ENCODE results near the gene BAX.
A peak's percentile ranks its signal among the peaks of the same experiment; 100 is the strongest.

The BAX gene

GRCh38 chr19:48961051-48961649 lies 6.5 kb downstream of the BAX start:
- Histone ChIP-seq H2AK5ac (ENCODE audit: low read length) (no peak overlapping the region), H3K79me2 (ENCODE audit: control insufficient read depth, insufficient read depth, low read length) (peaks cover 12% of the 10 kb centered on the region), H3K4ac (ENCODE audit: low read depth, low read length) (no peak overlapping the region), H3K23ac (ENCODE audit: low read length) (no peak overlapping the region), H2BK120ac (ENCODE audit: low read depth, low read length) (no peak overlapping the region), H3K79me1 (ENCODE audit: low read length) (peaks cover 8% of the 10 kb centered on the region), H3K27me3 (ENCODE audit: insufficient read depth, low read length, poor library complexity) (no peaks in the 10 kb centered on the region), H3K4me2 (ENCODE audit: low read length) (no peak overlapping the region), H3K27ac (ENCODE audit: low read depth, low read length) (no peak overlapping the region), H2BK15ac (replicated peaks; ENCODE audit: low read depth) (no peak overlapping the region), H4K5ac (ENCODE audit: low read length) (no peak overlapping the region), H3K9ac (ENCODE audit: low read length) (no peak overlapping the region), H2BK5ac (ENCODE audit: low read length) (no peak overlapping the region), H3K18ac (ENCODE audit: low read length) (no peak overlapping the region), H3K56ac (ENCODE audit: low read length) (no peak overlapping the region), H3K4me1 (ENCODE audit: control insufficient read depth, low read depth, low read length) (peaks cover 16% of the 10 kb centered on the region), H3K4me3 (ENCODE audit: low read length) (no peak overlapping the region), H4K8ac (ENCODE audit: low read depth, low read length) (no peak overlapping the region), H3K36me3 (ENCODE audit: control insufficient read depth, insufficient read depth, low read length) (peaks cover 4% of the 10 kb centered on the region)
- no peak for DNase-seq
- no CpG with 5 or more reads among the region's 19 CpGs for WGBS (ENCODE audit: extremely low coverage, insufficient coverage, low lambda C conversion rate)

- Histone ChIP-seq H4K8ac (ENCODE audit: low read depth, low read length) (no peak overlapping the region), H3K4me3 (ENCODE audit: low read length) (no peak overlapping the region), H3K79me1 (ENCODE audit: low read length) (peaks cover 8% of the 10 kb centered on the region), H3K56ac (ENCODE audit: low read length) (no peak overlapping the region), H4K5ac (ENCODE audit: low read length) (no peak overlapping the region), H2BK5ac (ENCODE audit: low read length) (no peak overlapping the region), H3K23ac (ENCODE audit: low read length) (no peak overlapping the region), H3K4me1 (ENCODE audit: control insufficient read depth, low read depth, low read length) (peaks cover 16% of the 10 kb centered on the region), H2BK120ac (ENCODE audit: low read depth, low read length) (no peak overlapping the region), H2BK15ac (replicated peaks; ENCODE audit: low read depth) (no peak overlapping the region), H3K18ac (ENCODE audit: low read length) (no peak overlapping the region), H3K4me2 (ENCODE audit: low read length) (no peak overlapping the region), H3K9ac (ENCODE audit: low read length) (peak overlapping the region; percentile 57), H3K27me3 (ENCODE audit: insufficient read depth, low read length, poor library complexity) (no peaks in the 10 kb centered on the region), H3K36me3 (ENCODE audit: control insufficient read depth, insufficient read depth, low read length) (peaks cover 1% of the 10 kb centered on the region), H2AK5ac (ENCODE audit: low read length) (peak overlapping the region; percentile 69), H3K27ac (ENCODE audit: low read depth, low read length) (peak overlapping the region; percentile 65), H3K4ac (ENCODE audit: low read depth, low read length) (no peak overlapping the region), H3K79me2 (ENCODE audit: control insufficient read depth, insufficient read depth, low read length) (peaks cover 13% of the 10 kb centered on the region)
- no peak for DNase-seq
- no CpG with 5 or more reads among the region's 12 CpGs for WGBS (ENCODE audit: extremely low coverage, insufficient coverage, low lambda C conversion rate)
These were observed 7.0 kb downstream of the BAX start for GRCh38 chr19:48961673-48962028.

GRCh38 chr19:48962029-48962848 lies 7.6 kb downstream of the BAX start:
- H3K79me1 ChIP-seq (ENCODE audit: low read length): peaks cover 6% of the 10 kb centered on the region
- no peak overlapping the region for H3K4me2 ChIP-seq (ENCODE audit: low read length)
- H2BK15ac ChIP-seq (replicated peaks; ENCODE audit: low read depth): no peak overlapping the region
- H3K36me3 ChIP-seq (ENCODE audit: control insufficient read depth, insufficient read depth, low read length): no peaks in the 10 kb centered on the region
- H3K4ac ChIP-seq (ENCODE audit: low read depth, low read length): peak overlapping the region; percentile 99
- no peak overlapping the region for H4K5ac ChIP-seq (ENCODE audit: low read length)
- peak overlapping the region; percentile 57 for H3K9ac ChIP-seq (ENCODE audit: low read length)
- no peak overlapping the region for H4K8ac ChIP-seq (ENCODE audit: low read depth, low read length)
- peak overlapping the region; percentile 97 for H3K18ac ChIP-seq (ENCODE audit: low read length)
- no CpG with 5 or more reads among the region's 22 CpGs for WGBS (ENCODE audit: extremely low coverage, insufficient coverage, low lambda C conversion rate)
- H3K23ac ChIP-seq (ENCODE audit: low read length): no peak overlapping the region
- H3K56ac ChIP-seq (ENCODE audit: low read length): peak overlapping the region; percentile 76
- peaks cover 13% of the 10 kb centered on the region for H3K79me2 ChIP-seq (ENCODE audit: control insufficient read depth, insufficient read depth, low read length)
- H2BK5ac ChIP-seq (ENCODE audit: low read length): no peak overlapping the region
- no peaks in the 10 kb centered on the region for H3K27me3 ChIP-seq (ENCODE audit: insufficient read depth, low read length, poor library complexity)
- no peak overlapping the region for H3K4me3 ChIP-seq (ENCODE audit: low read length)
- DNase-seq: peak; percentile 72
- H3K4me1 ChIP-seq (ENCODE audit: control insufficient read depth, low read depth, low read length): peaks cover 16% of the 10 kb centered on the region
- peak overlapping the region; percentile 65 for H3K27ac ChIP-seq (ENCODE audit: low read depth, low read length)
- H2AK5ac ChIP-seq (ENCODE audit: low read length): peak overlapping the region; percentile 69
- H2BK120ac ChIP-seq (ENCODE audit: low read depth, low read length): no peak overlapping the region

GRCh38 chr19:48962849-48963165 lies 8.1 kb downstream of the BAX start:
- Histone ChIP-seq H3K36me3 (ENCODE audit: control insufficient read depth, insufficient read depth, low read length) (no peaks in the 10 kb centered on the region), H3K56ac (ENCODE audit: low read length) (peak overlapping the region; percentile 76), H2BK120ac (ENCODE audit: low read depth, low read length) (peak overlapping the region; percentile 82), H2AK5ac (ENCODE audit: low read length) (no peak overlapping the region), H2BK15ac (replicated peaks; ENCODE audit: low read depth) (no peak overlapping the region), H4K8ac (ENCODE audit: low read depth, low read length) (no peak overlapping the region), H3K79me1 (ENCODE audit: low read length) (peaks cover 6% of the 10 kb centered on the region), H3K4me3 (ENCODE audit: low read length) (no peak overlapping the region), H3K27ac (ENCODE audit: low read depth, low read length) (peak overlapping the region; percentile 95), H3K18ac (ENCODE audit: low read length) (peak overlapping the region; percentile 97), H3K9ac (ENCODE audit: low read length) (peak overlapping the region; percentile 37), H3K23ac (ENCODE audit: low read length) (no peak overlapping the region), H4K5ac (ENCODE audit: low read length) (no peak overlapping the region), H3K4me2 (ENCODE audit: low read length) (no peak overlapping the region), H3K4ac (ENCODE audit: low read depth, low read length) (peak overlapping the region; percentile 99), H3K79me2 (ENCODE audit: control insufficient read depth, insufficient read depth, low read length) (peaks cover 13% of the 10 kb centered on the region), H2BK5ac (ENCODE audit: low read length) (no peak overlapping the region), H3K4me1 (ENCODE audit: control insufficient read depth, low read depth, low read length) (peaks cover 16% of the 10 kb centered on the region), H3K27me3 (ENCODE audit: insufficient read depth, low read length, poor library complexity) (no peaks in the 10 kb centered on the region)
- no peak for DNase-seq
- no CpG with 5 or more reads among the region's 7 CpGs for WGBS (ENCODE audit: extremely low coverage, insufficient coverage, low lambda C conversion rate)

GRCh38 chr19:48963371-48964204 lies 8.9 kb downstream of the BAX start:
- Histone ChIP-seq H3K4me3 (ENCODE audit: low read length) (no peak overlapping the region), H3K27me3 (ENCODE audit: insufficient read depth, low read length, poor library complexity) (no peaks in the 10 kb centered on the region), H3K4ac (ENCODE audit: low read depth, low read length) (peak overlapping the region; percentile 99)

More at GRCh38 chr19:48963371-48964204, 8.9 kb downstream of the BAX start:
- peaks cover 16% of the 10 kb centered on the region for H3K4me1 ChIP-seq (ENCODE audit: control insufficient read depth, low read depth, low read length)
- no peak overlapping the region for H2BK15ac ChIP-seq (replicated peaks; ENCODE audit: low read depth)
- peaks cover 13% of the 10 kb centered on the region for H3K79me2 ChIP-seq (ENCODE audit: control insufficient read depth, insufficient read depth, low read length)
- no peaks in the 10 kb centered on the region for H3K36me3 ChIP-seq (ENCODE audit: control insufficient read depth, insufficient read depth, low read length)
- H3K4me2 ChIP-seq (ENCODE audit: low read length): peak overlapping the region; percentile 70
- no CpG with 5 or more reads among the region's 28 CpGs for WGBS (ENCODE audit: extremely low coverage, insufficient coverage, low lambda C conversion rate)
- H4K8ac ChIP-seq (ENCODE audit: low read depth, low read length): peak overlapping the region; percentile 82
- peak overlapping the region; percentile 90 for H4K5ac ChIP-seq (ENCODE audit: low read length)
- peak overlapping the region; percentile 94 for H2BK5ac ChIP-seq (ENCODE audit: low read length)
- H3K18ac ChIP-seq (ENCODE audit: low read length): peak overlapping the region; percentile 97
- DNase-seq: peak; percentile 92
- peak overlapping the region; percentile 98 for H2BK120ac ChIP-seq (ENCODE audit: low read depth, low read length)
- peak overlapping the region; percentile 95 for H3K27ac ChIP-seq (ENCODE audit: low read depth, low read length)
- H3K79me1 ChIP-seq (ENCODE audit: low read length): peaks cover 6% of the 10 kb centered on the region
- peak overlapping the region; percentile 79 for H3K9ac ChIP-seq (ENCODE audit: low read length)
- peak overlapping the region; percentile 92 for H3K56ac ChIP-seq (ENCODE audit: low read length)
- H3K23ac ChIP-seq (ENCODE audit: low read length): no peak overlapping the region
- peak overlapping the region; percentile 78 for H2AK5ac ChIP-seq (ENCODE audit: low read length)
